ENCODE data around the gene ATP11C.
"Not testable (repeated sequence)": the region's sequence is repeated elsewhere in the genome, so short reads cannot be mapped to it uniquely, and the experiment has no call there.

- TF ChIP-seq CTCF (IDR thresholded peaks at IDR 0.05; ENCODE audit: insufficient read depth, low read length); REST (IDR thresholded peaks at IDR 0.05; ENCODE audit: insufficient replicate concordance, low read depth); POLR2AphosphoS5 (IDR thresholded peaks at IDR 0.05; ENCODE audit: low read depth); GABPA (IDR thresholded peaks at IDR 0.05; ENCODE audit: low read depth); SPI1 (IDR thresholded peaks at IDR 0.05; ENCODE audit: borderline replicate concordance, low read depth): not testable (repeated sequence)
Measured at GRCh38 chrX:139966159-139966558, 33.3 kb upstream of the ATP11C start.

Data from HL-60 (cell line).